ENCODE results near the gene MAPKAP1. TPM values are rescaled to one million over a fixed set of nuclear protein-coding genes. Genes with fewer than 3 reads are reported as not detected.

MAPKAP1 gene
- total RNA-seq, 1 donor from 2014 or later: 127 TPM

DNA sequence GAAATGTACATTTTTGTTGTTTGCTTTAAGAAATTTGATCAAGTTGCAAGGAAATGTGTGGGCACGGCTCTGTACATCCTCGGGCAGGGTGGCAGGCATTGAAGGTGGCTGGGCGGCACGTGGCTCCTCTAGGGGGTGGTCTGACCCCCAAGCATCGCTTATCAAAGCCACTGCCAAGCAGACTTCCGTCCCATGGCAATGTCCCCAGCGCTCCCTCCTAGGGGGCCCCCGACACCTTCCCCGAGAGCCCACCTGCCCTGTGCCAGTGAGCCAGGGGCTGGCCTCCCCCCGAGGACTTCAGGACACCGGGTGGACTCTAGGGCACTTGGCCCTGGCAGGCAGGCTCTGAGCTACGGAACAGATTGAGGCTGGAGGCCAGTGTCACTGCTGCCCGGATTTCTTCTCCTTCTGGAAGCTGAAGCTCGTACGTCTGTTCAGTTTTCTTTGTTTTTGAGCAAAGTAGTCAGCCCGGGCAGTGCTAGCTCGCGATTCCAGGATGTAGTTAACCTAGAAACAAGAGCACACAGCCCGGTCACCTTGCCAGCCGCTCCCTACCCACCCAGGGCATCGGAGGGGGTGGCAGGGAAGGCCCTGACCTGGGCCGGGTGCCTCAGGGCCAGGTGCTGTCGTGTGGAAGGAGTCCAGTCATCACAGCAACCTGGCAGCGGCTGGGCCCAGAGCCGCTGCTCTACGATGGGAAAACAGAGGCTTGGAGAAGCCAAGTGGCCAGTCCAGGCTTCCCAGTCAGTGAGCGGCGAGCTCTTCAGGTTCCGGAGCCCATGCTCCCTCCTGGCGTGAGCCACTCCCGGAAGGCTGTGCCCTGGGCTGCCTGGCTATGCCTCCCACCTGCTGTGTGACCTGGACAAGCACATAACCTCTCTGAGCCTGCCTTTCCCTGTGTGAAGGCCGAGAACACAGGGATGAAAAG, 268.2 kb downstream of the MAPKAP1 start:
- DNase-seq: no peak
- peaks cover 33% of the 10 kb centered on the region for H3K36me3 ChIP-seq
- H3K27me3 ChIP-seq (ENCODE audit: low read depth): no peaks in the 10 kb centered on the region
- H3K4me1 ChIP-seq: peaks cover 6% of the 10 kb centered on the region
- TF ChIP-seq, protein P1, sequence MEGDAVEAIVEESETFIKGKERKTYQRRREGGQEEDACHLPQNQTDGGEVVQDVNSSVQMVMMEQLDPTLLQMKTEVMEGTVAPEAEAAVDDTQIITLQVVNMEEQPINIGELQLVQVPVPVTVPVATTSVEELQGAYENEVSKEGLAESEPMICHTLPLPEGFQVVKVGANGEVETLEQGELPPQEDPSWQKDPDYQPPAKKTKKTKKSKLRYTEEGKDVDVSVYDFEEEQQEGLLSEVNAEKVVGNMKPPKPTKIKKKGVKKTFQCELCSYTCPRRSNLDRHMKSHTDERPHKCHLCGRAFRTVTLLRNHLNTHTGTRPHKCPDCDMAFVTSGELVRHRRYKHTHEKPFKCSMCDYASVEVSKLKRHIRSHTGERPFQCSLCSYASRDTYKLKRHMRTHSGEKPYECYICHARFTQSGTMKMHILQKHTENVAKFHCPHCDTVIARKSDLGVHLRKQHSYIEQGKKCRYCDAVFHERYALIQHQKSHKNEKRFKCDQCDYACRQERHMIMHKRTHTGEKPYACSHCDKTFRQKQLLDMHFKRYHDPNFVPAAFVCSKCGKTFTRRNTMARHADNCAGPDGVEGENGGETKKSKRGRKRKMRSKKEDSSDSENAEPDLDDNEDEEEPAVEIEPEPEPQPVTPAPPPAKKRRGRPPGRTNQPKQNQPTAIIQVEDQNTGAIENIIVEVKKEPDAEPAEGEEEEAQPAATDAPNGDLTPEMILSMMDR (IDR thresholded peaks at IDR 0.05; ENCODE audit: borderline replicate concordance): no peak
- H3K4me3 ChIP-seq: no peak overlapping the region
- intact Hi-C loops (cut with micrococcal nuclease): no loop called here
- no peaks in the 10 kb centered on the region for H3K9me3 ChIP-seq (replicated peaks)
- no peak overlapping the region for H3K27ac ChIP-seq (replicated peaks)

GRCh38 chr9:125437771-125438221, 269.2 kb downstream of the MAPKAP1 start:
- no peak for DNase-seq
- no peak overlapping the region for H3K4me3 ChIP-seq
- TF ChIP-seq, protein P1 (IDR thresholded peaks at IDR 0.05; ENCODE audit: borderline replicate concordance): no peak
- no peaks in the 10 kb centered on the region for H3K9me3 ChIP-seq (replicated peaks)
- peaks cover 6% of the 10 kb centered on the region for H3K4me1 ChIP-seq
- no peak overlapping the region for H3K27ac ChIP-seq (replicated peaks)
- intact Hi-C loops (cut with micrococcal nuclease): no loop called here
- peaks cover 33% of the 10 kb centered on the region for H3K36me3 ChIP-seq
- no peaks in the 10 kb centered on the region for H3K27me3 ChIP-seq (ENCODE audit: low read depth)

- intact Hi-C loops (cut with micrococcal nuclease): no loop called here
- H3K36me3 ChIP-seq: peaks cover 33% of the 10 kb centered on the region
- DNase-seq: no peak
These were observed 270.2 kb downstream of the MAPKAP1 start for GRCh38 chr9:125436613-125437443.

GRCh38 chr9:125435776-125436612, 271.0 kb downstream of the MAPKAP1 start:
- TF ChIP-seq, protein P1 (IDR thresholded peaks at IDR 0.05; ENCODE audit: borderline replicate concordance): no peak
- intact Hi-C loops (cut with micrococcal nuclease): no loop called here
- Histone ChIP-seq H3K36me3 (peaks cover 27% of the 10 kb centered on the region), H3K27me3 (ENCODE audit: low read depth) (no peaks in the 10 kb centered on the region), H3K4me1 (peaks cover 13% of the 10 kb centered on the region), H3K27ac (replicated peaks) (no peak overlapping the region), H3K9me3 (replicated peaks) (no peaks in the 10 kb centered on the region), H3K4me3 (no peak overlapping the region)
- no peak for DNase-seq

More at GRCh38 chr9:125436613-125437443, 270.2 kb downstream of the MAPKAP1 start:
- H3K9me3 ChIP-seq (replicated peaks): no peaks in the 10 kb centered on the region
- TF ChIP-seq, protein P1 (IDR thresholded peaks at IDR 0.05; ENCODE audit: borderline replicate concordance): no peak
- H3K27ac ChIP-seq (replicated peaks): no peak overlapping the region
- no peak overlapping the region for H3K4me3 ChIP-seq
- peaks cover 10% of the 10 kb centered on the region for H3K4me1 ChIP-seq
- no peaks in the 10 kb centered on the region for H3K27me3 ChIP-seq (ENCODE audit: low read depth)

Measured in left ventricle myocardium inferior (tissue), 1 donor.